HG03442 (cell line): ENCODE measurements around the gene PALM2AKAP2.

ENCODE experiments used
- ATAC-seq: cut with Tn5 transposase; IDR thresholded peaks from one replicate; pipeline ENCODE4 v1.9.1; 2021; ENCODE audit warnings: mild to moderate bottlenecking, moderate library complexity; ENCODE audit not compliant: unreplicated experiment

Gene PALM2AKAP2

GRCh38 chr9:109779711-109780452 is at the start of gene PALM2AKAP2:
TSS of gene PALM2AKAP2 (plus strand) at chr9:109780198. CDS start at chr9:109780489, 291 bp downstream.
- ATAC-seq: no peak

- no peak for ATAC-seq
Observed at GRCh38 chr9:109730228-109730627, 49.8 kb upstream of the PALM2AKAP2 start.

GRCh38 chr9:109733690-109734089 is 46.3 kb upstream of the PALM2AKAP2 start:
- ATAC-seq: no peak

- no peak for ATAC-seq
Observed at GRCh38 chr9:109734814-109735213, 45.2 kb upstream of the PALM2AKAP2 start.

GRCh38 chr9:109735801-109736200 is 44.2 kb upstream of the PALM2AKAP2 start:
- no peak for ATAC-seq

- no peak for ATAC-seq
Observed at GRCh38 chr9:109737295-109737694, 42.7 kb upstream of the PALM2AKAP2 start.

GRCh38 chr9:109739760-109740159 is 40.2 kb upstream of the PALM2AKAP2 start:
- no peak for ATAC-seq

GRCh38 chr9:109742776-109743348 is 37.1 kb upstream of the PALM2AKAP2 start:
- no peak for ATAC-seq

GRCh38 chr9:109743696-109744095 is 36.3 kb upstream of the PALM2AKAP2 start:
- no peak for ATAC-seq

- ATAC-seq: no peak
Observed at GRCh38 chr9:109745335-109746283, 34.4 kb upstream of the PALM2AKAP2 start.

- ATAC-seq: no peak
Observed at GRCh38 chr9:109751253-109751652, 28.7 kb upstream of the PALM2AKAP2 start.

- no peak for ATAC-seq
Observed at GRCh38 chr9:109753308-109753707, 26.7 kb upstream of the PALM2AKAP2 start.

- ATAC-seq: no peak
Observed at GRCh38 chr9:109755040-109755439, 25.0 kb upstream of the PALM2AKAP2 start.

- no peak for ATAC-seq
Observed at GRCh38 chr9:109759589-109759988, 20.4 kb upstream of the PALM2AKAP2 start.

- ATAC-seq: no peak
Observed at GRCh38 chr9:109765278-109765677, 14.7 kb upstream of the PALM2AKAP2 start.

GRCh38 chr9:109765830-109766229 is 14.2 kb upstream of the PALM2AKAP2 start:
- no peak for ATAC-seq

GRCh38 chr9:109766351-109766750 is 13.6 kb upstream of the PALM2AKAP2 start:
- no peak for ATAC-seq

GRCh38 chr9:109767404-109767803 is 12.6 kb upstream of the PALM2AKAP2 start:
- ATAC-seq: no peak

GRCh38 chr9:109767814-109768213 is 12.2 kb upstream of the PALM2AKAP2 start:
- no peak for ATAC-seq

GRCh38 chr9:109769250-109769649 is 10.7 kb upstream of the PALM2AKAP2 start:
- no peak for ATAC-seq

GRCh38 chr9:109770101-109770500 is 9.9 kb upstream of the PALM2AKAP2 start:
- ATAC-seq: no peak
